K562 treated with DMSO at 1 percent for 4 hours (cell line): ENCODE measurements around the gene FRMD5. TPM values are rescaled to one million over a fixed set of nuclear protein-coding genes. Genes with fewer than 3 reads are reported as not detected.

Experiments used
- total RNA-seq: library from RNA; unstranded; fragments of 300-600 nt; gene quantifications from 2 replicates; pipeline ENCODE4 v1.2.3, GENCODE V29; 2022; ENCODE audit not compliant: insufficient read depth

The FRMD5 gene
- total RNA-seq = not detected in 2 replicates

GRCh38 chr15:44195151-44195740 is at the start of gene FRMD5:
Gene FRMD5 (minus strand): TSS chr15:44195271.

DNA sequence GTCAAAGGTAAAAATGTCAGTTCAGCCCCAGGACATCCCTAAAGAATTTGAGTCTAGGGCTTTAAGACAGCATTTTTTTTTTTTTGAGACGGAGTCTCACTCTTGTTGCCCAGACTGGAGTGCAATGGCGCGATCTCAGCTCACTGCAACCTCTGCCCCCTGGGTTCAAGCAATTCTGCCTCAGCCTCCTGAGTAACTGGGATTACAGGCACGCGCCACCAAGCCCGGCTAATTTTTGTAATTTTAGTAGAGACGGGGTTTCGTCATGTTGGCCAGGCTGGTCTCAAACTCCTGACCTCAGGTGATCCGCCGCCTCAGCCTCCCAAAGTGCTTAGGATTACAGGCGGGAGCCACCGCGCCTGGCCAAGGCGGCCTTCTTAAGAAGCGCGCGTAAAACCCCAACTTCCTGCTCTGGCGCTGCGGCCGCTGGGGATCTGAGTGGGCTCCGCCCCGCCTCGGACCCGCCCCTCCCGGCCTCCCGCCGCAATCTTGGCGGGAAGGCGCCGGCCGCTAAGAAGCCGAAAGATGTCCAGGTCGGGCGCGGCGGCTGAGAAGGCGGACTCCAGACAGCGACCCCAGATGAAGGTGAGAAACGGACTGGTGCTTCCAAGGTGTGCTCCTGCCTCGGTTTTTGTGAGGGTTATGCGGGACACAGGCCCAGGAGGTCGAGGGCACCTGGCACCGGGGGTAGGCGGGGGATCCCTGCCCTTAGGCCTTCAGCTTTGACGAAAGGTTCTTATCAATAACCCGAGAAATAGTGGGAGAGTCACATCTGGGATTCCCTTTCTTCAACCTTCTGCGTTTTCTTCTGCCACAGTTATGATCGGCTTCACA is 368.3 kb downstream of the FRMD5 start, which contains the start of gene WDR76:
TSS of gene WDR76 (plus strand) at position 495 of the 834 bp plus-strand sequence. CDS start at position 526, 31 bp downstream.

GRCh38 chr15:43824302-43825246 is 370.5 kb downstream of the FRMD5 start, which contains the start of gene MFAP1:
Gene MFAP1 (minus strand): TSS chr15:43824690. CDS start chr15:43824569, 121 bp downstream.

Other genes starting within 250 kb of the FRMD5 start
- gene GOLM2, start 93.4 kb upstream of the FRMD5 start, total RNA-seq = 27.1 and 28.9 TPM in 2 replicates
- gene CTDSPL2, start 232.4 kb upstream of the FRMD5 start, total RNA-seq = 12.8 and 16.3 TPM in 2 replicates